Stimulated activated CD8-positive, alpha-beta memory T cell treated with anti-CD3 and anti-CD28 coated beads, Interleukin-15, amount 100 ng/mL, for 1 hour (primary cell): ENCODE data around the gene NOL11.
"Not testable (repeated sequence)": the region's sequence is repeated elsewhere in the genome, so short reads cannot be mapped to it uniquely, and the experiment has no call there.

Experiments
- DNase-seq: peaks from one replicate; pipeline ENCODE4 v3.0.0-alpha.2; 2020; ENCODE audit warnings: low read depth

The NOL11 gene

GRCh38 chr17:67708378-67708777 is 9.4 kb upstream of the NOL11 start:
- DNase-seq = no peak

- no peak for DNase-seq
Measured at GRCh38 chr17:67711916-67712315, 5.8 kb upstream of the NOL11 start.

- no peak for DNase-seq
Measured at GRCh38 chr17:67712375-67712774, 5.4 kb upstream of the NOL11 start.

DNA sequence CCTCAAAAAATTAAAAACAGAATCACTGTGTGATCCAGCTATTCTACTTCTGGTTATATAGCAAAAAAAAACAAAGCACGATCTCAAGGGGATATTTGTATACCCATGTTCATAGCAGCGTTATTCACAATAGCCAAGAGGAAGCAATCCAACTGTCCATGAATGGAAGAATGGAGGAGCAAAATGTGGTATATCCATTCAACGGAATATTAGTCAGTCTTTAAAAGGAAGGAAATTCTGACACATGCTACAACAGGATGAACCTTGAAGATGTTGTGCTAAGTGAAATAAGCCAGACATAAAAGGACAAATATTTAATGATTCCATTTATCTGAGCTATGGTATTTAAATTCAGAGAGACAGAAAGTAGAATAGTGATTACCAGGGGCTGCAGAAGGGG is 4.6 kb upstream of the NOL11 start:
- no peak for DNase-seq

DNA sequence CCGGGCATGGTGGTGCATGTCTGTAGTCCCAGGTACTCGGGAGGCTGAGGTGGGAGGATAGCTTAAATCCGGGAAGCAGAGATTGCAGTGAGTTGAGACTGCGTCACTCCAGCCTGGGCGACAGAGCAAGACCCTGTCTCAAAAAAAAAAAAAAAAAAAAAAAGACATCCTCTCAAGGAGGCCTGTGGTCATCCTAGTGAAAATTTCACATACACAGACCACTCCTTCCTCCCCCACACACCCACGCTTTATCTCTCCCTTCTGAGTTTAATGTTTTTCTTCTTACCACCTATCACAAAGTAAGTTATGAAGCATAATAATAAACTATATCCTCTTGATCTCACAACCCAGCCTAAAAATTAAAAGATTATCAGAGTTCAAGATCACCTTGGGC is 1.3 kb upstream of the NOL11 start:
- no peak for DNase-seq

GRCh38 chr17:67717192-67717623 is 528 bp upstream of the NOL11 start:
- DNase-seq = no peak

DNA sequence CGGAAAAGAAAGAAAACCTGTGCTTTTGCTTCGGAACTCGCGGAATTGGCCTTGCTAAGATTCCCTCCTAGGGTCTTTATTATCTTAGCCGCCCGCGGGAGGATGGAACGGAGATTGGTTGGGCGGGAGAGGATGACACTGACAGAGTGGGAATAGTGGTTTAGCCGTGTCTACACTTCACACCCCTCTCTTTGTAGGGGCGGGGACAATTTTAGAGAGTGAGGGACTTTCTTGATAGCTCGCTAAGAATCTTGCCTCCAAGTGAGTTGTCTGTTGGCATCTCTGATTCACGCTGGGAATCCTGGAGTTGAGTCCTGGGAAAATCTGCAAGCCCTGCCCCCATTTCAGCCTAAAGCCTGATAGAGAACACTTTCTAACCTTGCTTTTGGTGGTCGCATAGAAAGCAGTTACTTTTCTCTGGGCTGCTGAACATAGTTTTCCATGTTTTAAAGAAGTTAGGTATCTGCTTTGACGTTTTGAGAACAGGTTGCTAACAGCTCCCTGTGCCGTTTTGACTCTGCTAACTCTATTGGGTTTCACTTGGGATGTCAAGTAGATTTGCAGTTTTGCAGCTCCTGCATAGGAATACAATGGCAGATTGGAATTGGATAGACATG is 697 bp downstream of the NOL11 start:
- DNase-seq = peak; percentile 12

DNA sequence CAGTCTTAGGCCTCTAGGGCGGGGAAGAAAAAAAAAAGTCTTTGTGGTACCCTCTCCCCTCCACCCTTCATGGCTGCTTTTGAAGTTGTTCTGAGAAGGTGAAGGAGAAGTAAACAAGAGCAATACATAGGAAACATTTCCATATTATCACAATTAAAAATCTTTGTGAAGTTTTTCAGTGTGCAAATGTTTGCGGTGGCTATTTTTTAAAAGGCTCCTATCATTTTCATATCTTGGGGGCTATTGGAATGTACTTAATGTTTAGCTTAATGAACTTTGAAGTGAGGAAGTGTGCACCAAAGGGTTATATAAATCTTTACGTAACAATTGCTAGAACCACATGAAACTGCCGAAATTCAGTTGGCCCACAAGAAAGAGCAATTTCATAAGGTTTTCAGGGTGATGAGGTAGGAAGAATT is 7.6 kb downstream of the NOL11 start:
- DNase-seq = no peak

DNA sequence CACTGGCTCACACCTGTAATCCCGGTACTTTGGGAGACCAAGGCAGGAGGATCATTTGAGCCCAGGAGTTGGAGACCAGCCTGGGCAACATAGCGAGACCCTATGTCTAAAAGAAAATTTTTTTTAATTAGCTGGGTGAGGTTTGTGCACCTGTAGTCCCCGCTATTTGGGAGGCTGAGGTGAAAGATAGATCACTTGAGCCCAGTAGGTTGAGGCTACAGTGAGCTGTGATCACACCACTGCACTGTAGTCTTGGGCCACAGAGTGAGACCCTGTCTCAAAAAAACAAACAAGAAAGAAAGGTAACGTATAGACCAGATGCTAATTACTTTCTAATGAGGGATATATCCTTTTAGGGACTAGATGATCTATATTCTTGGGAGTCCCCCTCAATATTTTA is 8.1 kb downstream of the NOL11 start:
- DNase-seq = no peak

GRCh38 chr17:67727152-67728039 is 9.7 kb downstream of the NOL11 start:
- not testable (repeated sequence) for DNase-seq

DNA sequence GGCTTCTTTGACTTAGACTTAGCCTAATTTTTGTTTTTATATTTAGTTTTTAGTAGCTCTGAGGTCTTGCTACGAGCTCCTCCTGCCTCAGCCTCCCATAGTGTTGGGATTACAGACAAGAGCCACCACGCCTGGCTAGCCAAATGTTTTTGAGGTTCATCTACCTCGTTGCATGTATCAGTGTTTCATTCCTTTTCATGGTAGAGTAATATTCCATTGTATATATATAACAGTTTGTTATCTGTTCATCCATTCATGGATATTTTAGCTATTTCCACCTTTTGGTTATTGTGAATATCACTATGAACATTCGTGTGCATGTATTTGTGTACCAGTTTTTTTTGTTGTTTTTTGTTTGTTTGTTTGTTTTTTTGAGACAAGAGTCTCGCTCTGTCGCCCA is 12.2 kb downstream of the NOL11 start:
- no peak for DNase-seq

GRCh38 chr17:67730731-67731130 is 13.0 kb downstream of the NOL11 start:
- no peak for DNase-seq

DNA sequence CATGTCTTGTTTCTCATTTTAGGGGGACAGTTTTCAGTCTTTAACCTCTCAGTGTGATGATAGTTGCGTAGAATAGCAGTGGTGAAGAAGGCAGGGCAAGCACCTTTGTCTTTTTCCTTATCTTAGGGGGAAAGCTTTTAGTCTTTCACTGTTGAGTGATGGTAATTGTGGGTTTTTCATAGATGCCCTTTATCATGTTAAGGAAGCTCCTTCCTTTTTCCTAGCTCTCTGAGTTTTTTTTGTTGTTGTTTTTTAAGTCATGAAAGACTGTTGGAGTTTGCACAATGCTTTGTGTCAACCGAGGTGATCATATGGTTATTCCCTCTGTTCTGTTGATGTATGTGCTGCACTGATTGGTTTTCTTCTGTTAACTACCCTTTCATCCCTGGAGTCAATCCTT is 15.7 kb downstream of the NOL11 start:
- no peak for DNase-seq

GRCh38 chr17:67737145-67737544 is 19.4 kb downstream of the NOL11 start:
- no peak for DNase-seq

GRCh38 chr17:67742025-67742424 is 24.3 kb downstream of the NOL11 start:
- DNase-seq = no peak

- no peak for DNase-seq
Measured at GRCh38 chr17:67746704-67747571, 29.2 kb downstream of the NOL11 start.

GRCh38 chr17:67747681-67748235 is 30.0 kb downstream of the NOL11 start:
- DNase-seq = no peak

DNA sequence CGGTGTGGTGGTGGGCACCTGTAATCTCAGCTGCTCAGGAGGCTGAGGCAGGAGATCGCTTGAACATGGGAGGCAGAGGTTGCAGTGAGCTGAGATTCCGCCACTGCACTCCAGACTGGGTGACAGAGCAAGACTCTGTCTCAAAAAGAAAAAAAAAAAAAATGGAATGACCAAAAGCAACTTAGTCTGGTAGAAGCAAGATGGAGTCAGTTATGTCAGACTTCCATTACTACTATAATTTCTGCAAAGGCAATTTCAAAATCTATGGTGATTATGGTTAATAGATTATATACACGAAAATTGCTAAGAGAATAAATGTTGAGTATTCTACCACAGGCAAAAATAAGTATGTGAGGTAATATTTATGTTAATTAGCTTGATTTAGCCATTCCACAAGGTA is 32.3 kb downstream of the NOL11 start:
- DNase-seq = no peak

DNA sequence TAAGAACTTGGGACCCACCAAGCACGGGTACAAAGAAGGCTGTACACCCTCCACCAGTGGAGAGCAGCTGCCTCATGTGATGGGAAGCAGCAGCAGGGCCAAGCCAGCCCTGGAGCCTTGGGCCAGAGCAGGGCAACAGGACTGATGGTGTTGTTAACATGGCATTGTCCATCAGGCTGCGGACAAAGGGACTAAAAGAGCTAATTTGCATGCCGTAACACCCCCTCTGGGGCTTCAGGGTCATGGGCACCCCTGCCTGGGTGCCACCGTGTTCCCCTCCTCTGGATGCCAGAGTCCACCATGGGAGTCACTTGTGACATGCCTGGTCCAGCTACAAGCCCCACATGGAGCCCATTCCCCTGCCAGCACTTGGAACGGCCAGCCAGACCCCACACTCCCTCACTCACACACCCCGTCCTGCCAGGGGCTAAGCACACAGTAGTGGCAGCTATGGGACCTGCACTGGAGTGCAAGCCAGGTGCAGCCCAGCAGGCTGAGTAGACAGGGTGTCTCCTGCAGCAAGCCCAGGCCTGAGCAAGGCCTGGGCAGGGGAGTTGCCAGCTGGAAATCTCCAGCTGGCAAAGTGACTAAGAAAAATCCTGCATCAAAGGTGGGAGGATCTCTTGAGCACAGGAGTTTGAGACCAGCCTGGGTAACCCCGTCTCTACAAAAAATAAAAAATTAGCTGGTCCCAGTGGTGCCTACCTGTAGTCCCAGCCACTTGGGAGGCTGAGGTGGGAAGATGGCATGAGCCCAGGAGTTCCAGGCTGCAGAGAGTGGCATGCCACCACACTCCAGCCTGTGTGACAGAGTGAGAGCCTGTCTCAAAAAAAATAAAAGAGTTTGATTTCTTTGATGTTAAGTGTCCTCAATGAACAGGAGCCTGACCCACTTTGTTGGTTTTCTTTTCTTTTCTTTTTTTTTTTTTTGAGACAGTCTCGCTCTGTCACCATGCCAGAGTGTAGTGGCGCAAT is 33.7 kb downstream of the NOL11 start:
- no peak for DNase-seq

DNA sequence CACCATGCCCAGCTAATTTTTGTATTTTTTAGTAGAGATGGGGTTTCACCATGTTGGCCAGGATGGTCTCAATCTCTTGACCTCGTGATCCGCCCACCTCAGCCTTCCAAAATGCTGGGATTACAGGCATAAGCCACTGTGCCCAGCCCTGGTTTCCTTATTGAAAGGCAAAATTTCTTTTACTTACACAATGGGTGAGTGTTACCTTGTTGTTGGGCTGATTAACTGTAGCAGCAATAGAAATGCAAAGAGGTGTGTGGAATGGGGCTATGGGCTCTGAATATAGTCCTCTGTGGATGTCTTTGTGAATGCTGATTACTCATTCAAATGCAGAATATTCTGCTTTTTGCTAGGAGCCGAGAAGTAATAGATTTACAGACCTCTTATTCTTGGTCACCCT is 34.4 kb downstream of the NOL11 start:
- not testable (repeated sequence) for DNase-seq

- DNase-seq = no peak
Measured at GRCh38 chr17:67753026-67753425, 35.3 kb downstream of the NOL11 start.
